Activated T-helper 2 cell treated with anti-CD3 and anti-CD28 coated beads, Interferon-gamma antibody, Interleukin-2, Interleukin-4, amounts not matched to agents 10 μg/mL and 5 μg/mL and 100 μg/mL, durations not matched to agents 14 hours and 24 hours and 36 hours (primary cell): ENCODE results near the gene B3GAT1. TPM values are rescaled to one million over a fixed set of nuclear protein-coding genes. Genes with fewer than 3 reads are reported as not detected.

Experiments used
- DNase-seq: peaks from one replicate; pipeline ENCODE4 v3.0.0; 2021; ENCODE audit warnings: low spot score
- H3K27ac Mint-ChIP-seq: one replicate; pipeline ENCODE4 v1.8.0; 2021; ENCODE audit warnings: mixed read lengths
- H3K27me3 Mint-ChIP-seq: one replicate; pipeline ENCODE4 v1.8.0; 2021; ENCODE audit warnings: low read depth, mixed read lengths
- H3K36me3 Mint-ChIP-seq: one replicate; pipeline ENCODE4 v1.8.0; 2021; ENCODE audit warnings: low read depth, mixed read lengths
- H3K4me1 Mint-ChIP-seq: one replicate; pipeline ENCODE4 v1.8.0; 2021; ENCODE audit warnings: low read depth, mixed read lengths
- H3K4me3 Mint-ChIP-seq: one replicate; pipeline ENCODE4 v1.8.0; 2021; ENCODE audit warnings: low read depth, mild to moderate bottlenecking, moderate library complexity, mixed read lengths
- H3K9me3 Mint-ChIP-seq: one replicate; pipeline ENCODE4 v1.8.0; 2021; ENCODE audit warnings: mixed read lengths
- intact Hi-C: fragments of 100-400 bp; cut with micrococcal nuclease; formaldehyde crosslinking; loops from one replicate; pipeline ENCODE4 v1.15.1; 2023
- total RNA-seq: library from RNA; stranded (reverse); gene quantifications from 2 replicates; pipeline ENCODE4 v1.2.3, GENCODE V29; 2022

B3GAT1 gene
- total RNA-seq, 1 donor from 2014 or later: 0.27 TPM

DNA sequence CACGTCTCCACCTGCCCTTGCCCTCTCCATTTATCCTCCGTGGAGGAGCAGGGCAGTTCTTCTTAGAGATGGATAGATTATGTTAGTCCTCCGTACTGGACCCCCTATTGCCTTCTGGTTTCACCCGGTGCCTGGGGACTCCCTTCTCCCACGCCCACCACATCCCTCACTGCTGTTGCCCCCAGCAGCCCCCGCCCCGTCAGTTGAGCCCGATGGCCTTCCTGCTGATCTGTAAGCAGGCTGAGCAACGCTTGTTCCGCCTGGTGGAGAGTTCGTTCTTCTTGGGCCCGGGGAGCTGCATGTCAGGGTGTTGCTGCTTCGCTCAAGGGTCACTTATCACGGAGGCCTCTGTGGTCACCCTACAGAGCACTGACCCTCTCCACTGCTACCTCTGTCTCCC lies 34.2 kb downstream of the B3GAT1 start:
- Mint-ChIP-seq H3K27me3 (no peaks in the 10 kb centered on the region), H3K9me3 (no peaks in the 10 kb centered on the region), H3K27ac (no peak overlapping the region), H3K4me1 (no peaks in the 10 kb centered on the region), H3K4me3 (no peak overlapping the region), H3K36me3 (no peaks in the 10 kb centered on the region)
- DNase-seq: no peak
- intact Hi-C loops: no loop called here

DNA sequence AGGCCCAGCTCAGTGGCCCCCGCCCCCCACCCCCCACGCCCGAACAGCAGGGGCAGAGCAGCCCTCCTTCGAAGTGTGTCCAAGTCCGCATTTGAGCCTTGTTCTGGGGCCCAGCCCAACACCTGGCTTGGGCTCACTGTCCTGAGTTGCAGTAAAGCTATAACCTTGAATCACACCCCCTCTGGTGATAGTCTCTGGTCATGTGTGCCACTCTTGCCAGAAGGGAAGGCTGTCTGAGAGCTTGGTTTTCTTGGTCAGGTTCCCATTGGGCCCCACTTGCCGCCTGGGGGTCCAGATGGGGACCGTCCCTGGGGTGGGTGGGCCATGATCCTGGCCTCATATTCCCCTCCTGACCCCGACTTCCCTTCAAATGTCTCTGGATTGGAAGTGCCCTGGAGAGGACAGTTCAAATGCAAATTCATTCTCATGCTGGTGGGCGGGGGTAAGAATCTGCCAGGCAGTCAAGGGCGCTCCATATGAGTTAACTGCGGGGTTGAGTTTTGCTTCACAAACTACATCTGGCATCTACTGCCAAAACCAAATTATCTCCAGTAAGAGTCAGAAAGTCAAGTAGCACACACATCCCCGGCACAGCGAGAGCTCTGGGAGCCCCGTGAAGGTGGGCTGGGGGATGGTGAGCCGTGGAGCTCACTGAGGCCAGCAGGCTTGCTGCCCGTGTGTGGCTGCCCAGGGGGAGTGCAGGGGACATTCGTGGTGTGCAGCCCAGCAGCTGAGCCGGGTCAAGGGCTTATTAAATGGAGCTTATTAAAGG lies 35.7 kb downstream of the B3GAT1 start:
- H3K4me3 Mint-ChIP-seq: no peak overlapping the region
- no peaks in the 10 kb centered on the region for H3K36me3 Mint-ChIP-seq
- H3K27me3 Mint-ChIP-seq: no peaks in the 10 kb centered on the region
- DNase-seq: no peak
- no peaks in the 10 kb centered on the region for H3K9me3 Mint-ChIP-seq
- no peak overlapping the region for H3K27ac Mint-ChIP-seq
- intact Hi-C loops: no loop called here
- H3K4me1 Mint-ChIP-seq: no peaks in the 10 kb centered on the region

GRCh38 chr11:134374891-134375550 lies 37.0 kb downstream of the B3GAT1 start:
- Mint-ChIP-seq H3K4me3 (no peak overlapping the region), H3K36me3 (no peaks in the 10 kb centered on the region), H3K27ac (no peak overlapping the region), H3K9me3 (no peaks in the 10 kb centered on the region), H3K4me1 (no peaks in the 10 kb centered on the region), H3K27me3 (no peaks in the 10 kb centered on the region)
- intact Hi-C loops: no loop called here
- no peak for DNase-seq

- no peak overlapping the region for H3K27ac Mint-ChIP-seq
- DNase-seq: no peak
- H3K9me3 Mint-ChIP-seq: no peaks in the 10 kb centered on the region
- H3K36me3 Mint-ChIP-seq: no peaks in the 10 kb centered on the region
- H3K27me3 Mint-ChIP-seq: no peaks in the 10 kb centered on the region
- no peak overlapping the region for H3K4me3 Mint-ChIP-seq
- intact Hi-C loops: no loop called here
- no peaks in the 10 kb centered on the region for H3K4me1 Mint-ChIP-seq
These were observed 37.9 kb downstream of the B3GAT1 start for GRCh38 chr11:134374171-134374570.

DNA sequence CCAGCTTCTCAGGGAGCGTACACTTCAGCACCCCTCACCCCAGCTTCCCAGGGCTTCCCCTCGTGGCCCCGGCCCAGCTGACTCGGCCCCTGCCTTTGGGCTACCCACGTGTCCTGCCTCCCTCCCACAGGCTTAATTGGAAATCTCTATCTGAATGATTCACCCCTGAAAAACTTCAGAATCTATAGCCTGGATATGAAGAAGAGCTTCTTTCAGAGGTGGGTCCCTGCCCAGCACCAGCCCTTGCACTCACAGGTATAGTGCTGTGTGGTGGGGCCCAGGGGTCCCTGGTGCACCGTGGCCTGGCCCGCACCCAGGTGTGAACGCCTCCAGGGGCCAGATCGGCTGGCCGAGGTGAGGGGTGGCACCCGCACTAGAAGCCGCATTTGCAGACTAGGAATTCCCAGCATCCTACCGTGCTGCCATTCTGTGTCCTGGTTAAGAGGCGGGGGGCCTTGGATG lies 38.4 kb downstream of the B3GAT1 start:
- no peaks in the 10 kb centered on the region for H3K27me3 Mint-ChIP-seq
- H3K27ac Mint-ChIP-seq: no peak overlapping the region
- H3K4me1 Mint-ChIP-seq: no peaks in the 10 kb centered on the region
- DNase-seq: no peak
- no peaks in the 10 kb centered on the region for H3K36me3 Mint-ChIP-seq
- intact Hi-C loops: no loop called here
- no peaks in the 10 kb centered on the region for H3K9me3 Mint-ChIP-seq
- H3K4me3 Mint-ChIP-seq: no peak overlapping the region

DNA sequence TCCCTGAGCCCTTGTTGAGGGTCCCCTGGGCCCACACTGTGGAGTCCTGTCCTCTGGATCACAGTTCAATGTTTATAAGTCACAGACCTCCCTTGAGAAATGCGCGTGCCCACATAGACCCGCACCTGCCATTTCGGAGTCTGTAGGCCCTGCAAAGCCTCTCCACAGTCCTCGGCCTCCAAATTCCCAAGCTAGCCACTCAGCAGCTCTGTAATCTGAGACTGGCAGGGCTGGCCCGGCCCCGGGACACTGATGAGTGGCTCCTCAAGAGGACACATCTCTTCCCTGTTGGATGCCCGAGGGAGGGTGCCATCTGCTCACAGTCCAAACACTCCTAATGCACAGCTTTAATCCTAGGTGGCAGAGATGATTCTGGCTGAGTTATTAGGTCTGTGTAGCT lies 39.1 kb downstream of the B3GAT1 start:
- Mint-ChIP-seq H3K36me3 (no peaks in the 10 kb centered on the region), H3K27ac (no peak overlapping the region), H3K4me1 (no peaks in the 10 kb centered on the region), H3K4me3 (no peak overlapping the region), H3K9me3 (no peaks in the 10 kb centered on the region), H3K27me3 (no peaks in the 10 kb centered on the region)
- intact Hi-C loops: no loop called here
- DNase-seq: no peak

- Mint-ChIP-seq H3K27ac (no peak overlapping the region), H3K36me3 (no peaks in the 10 kb centered on the region), H3K9me3 (no peaks in the 10 kb centered on the region), H3K4me3 (no peak overlapping the region), H3K27me3 (no peaks in the 10 kb centered on the region), H3K4me1 (no peaks in the 10 kb centered on the region)
- DNase-seq: no peak
- intact Hi-C loops: no loop called here
These were observed 39.5 kb downstream of the B3GAT1 start for GRCh38 chr11:134372536-134372935.

DNA sequence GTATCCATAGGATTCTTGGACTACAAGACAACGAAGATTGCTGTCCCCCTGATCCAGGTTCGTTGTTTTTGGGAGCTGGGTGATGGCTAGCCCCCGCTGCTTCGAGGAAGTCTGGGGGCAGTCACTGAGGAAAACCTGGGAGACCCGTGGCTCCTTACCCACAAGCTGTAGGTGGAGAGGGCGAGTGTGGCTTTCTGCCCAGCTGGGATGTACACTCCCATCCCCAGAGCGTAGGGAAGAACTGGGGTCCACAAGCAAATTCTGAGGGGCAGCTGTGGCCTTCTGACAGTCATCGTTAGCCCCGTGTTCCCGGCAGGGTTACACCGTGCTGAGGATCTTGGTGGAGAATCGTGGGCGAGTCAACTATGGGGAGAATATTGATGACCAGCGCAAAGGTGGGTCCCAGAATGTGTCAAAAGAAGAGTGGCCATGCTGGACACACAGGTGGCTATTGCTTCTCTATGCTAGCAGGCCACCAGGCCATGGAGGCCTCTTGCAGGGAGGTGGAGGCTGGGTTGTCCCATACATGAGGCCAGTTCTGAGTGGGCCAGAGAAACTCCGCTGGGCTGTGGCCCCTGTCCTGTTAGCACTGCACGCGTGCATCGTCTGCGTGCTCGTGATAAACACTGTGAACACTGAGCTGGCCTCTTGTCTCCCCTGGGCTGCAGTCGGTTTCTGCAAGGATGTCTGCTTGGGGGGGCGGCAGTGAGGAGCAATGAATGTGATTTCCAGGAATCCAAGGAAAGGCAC lies 40.4 kb downstream of the B3GAT1 start:
- Mint-ChIP-seq H3K4me3 (no peak overlapping the region), H3K27ac (no peak overlapping the region)

DNA sequence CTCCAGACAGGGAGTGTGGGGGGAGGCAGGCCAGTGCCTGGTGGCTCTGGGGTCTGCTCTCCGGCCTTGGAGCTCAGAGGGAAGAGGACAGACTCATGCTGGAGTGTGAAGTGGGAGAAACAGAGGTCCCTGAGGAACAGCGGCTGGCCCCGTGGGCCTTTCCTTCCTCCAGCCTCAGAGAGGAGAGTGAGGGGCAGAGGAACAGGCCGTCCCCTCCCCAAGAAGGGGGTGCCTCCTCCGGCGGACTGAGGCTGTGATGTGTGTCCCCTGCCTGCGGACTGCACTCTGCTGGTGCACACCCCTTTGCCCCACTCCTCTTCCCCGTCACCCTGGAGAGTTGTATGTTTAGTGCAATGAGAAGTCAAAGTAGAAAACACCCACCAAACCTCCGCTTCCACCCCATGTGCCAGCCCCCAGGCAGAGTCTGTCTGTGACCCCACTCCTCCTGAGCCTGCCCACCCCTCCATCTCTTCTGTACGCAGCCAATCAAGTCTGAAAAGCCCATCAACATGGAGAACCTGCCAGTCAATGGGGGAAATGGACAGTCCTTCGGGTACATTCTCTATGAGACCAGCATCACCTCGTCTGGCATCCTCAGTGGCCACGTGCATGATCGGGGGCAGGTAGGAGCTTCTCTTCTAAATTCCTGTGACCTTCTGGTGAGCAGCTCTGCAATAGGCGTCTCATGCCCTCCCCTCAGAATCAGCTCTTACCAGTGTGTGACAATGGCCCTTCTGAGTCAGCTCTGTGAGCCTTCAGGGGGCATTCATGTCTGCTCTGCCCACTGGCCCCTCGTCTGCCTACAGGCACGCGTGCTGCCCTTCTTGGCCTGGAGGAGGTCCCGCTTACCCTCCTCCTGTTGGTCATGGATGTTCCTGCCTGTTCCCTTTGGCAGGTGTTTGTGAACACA lies 41.3 kb downstream of the B3GAT1 start:
- Mint-ChIP-seq H3K27me3 (no peaks in the 10 kb centered on the region), H3K4me3 (no peak overlapping the region), H3K9me3 (no peaks in the 10 kb centered on the region), H3K27ac (no peak overlapping the region), H3K36me3 (no peaks in the 10 kb centered on the region), H3K4me1 (no peaks in the 10 kb centered on the region)
- intact Hi-C loops: no loop called here
- DNase-seq: no peak

More for the DNA sequence above, 40.4 kb downstream of the B3GAT1 start:
- Mint-ChIP-seq H3K36me3 (no peaks in the 10 kb centered on the region), H3K4me1 (no peaks in the 10 kb centered on the region), H3K9me3 (no peaks in the 10 kb centered on the region), H3K27me3 (no peaks in the 10 kb centered on the region)
- intact Hi-C loops: no loop called here
- DNase-seq: no peak

DNA sequence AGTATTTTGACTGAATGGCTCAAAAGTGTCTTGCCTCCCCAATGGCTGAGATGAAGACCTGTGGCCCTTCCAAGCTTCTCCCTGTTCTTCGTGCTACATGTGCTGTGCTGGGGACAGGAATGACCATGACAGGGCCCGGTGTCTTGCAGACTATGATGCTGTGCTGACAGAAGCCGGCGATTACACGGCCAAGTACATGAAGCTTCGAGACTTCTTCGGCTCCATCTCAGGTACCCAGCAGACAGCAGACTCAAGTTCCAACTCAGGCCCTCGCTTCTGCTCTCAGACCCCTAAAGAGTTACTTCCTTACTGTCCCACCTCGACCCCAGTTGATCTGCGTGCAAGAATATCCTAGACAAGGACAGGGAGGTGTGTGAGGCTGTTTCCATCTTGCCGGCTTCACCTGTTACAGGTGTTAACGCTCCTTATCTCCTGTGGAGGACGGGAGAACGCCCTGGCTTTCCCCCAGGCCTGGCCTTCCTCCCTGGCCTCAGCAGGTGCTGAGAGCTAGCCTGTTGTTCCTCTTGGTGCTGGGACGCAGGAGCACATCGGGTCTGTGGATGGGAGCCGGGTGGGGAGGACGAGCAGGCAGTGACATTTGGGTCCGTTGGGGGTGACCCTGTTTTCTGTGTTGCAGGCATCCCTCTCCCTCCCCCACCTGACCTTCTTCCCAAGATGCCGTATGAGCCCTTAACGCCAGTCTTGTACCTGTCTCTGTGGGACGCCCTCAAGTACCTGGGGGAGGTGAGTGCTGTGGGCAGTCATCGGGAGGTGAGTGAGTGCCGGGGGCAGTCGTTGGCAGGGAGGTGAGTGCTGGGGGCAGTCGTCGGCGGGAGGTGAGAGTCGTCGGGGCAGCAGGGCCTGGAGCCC lies 42.2 kb downstream of the B3GAT1 start:
- Mint-ChIP-seq H3K27ac (no peak overlapping the region), H3K9me3 (no peaks in the 10 kb centered on the region), H3K36me3 (no peaks in the 10 kb centered on the region), H3K4me1 (no peaks in the 10 kb centered on the region), H3K4me3 (no peak overlapping the region), H3K27me3 (no peaks in the 10 kb centered on the region)
- intact Hi-C loops: no loop called here
- DNase-seq: no peak

DNA sequence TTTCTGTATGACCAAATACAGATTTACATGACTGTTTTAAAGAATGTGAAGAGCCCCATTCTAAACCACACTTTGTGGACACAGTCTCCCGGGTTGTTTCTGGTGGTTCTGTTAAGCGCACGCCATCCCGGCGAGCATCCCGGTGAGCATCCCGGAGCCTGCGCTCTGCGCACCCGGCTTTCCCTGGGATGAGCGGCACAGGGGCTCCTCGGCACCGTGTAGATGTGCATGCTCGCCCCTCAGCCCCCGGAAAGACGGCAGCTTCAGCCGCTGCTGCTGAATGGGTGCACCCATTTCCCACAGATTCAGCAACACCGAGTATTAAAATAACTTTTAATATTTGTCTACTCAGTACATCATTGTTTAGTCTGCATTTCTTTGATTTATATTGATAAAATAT lies 44.3 kb downstream of the B3GAT1 start:
- no peaks in the 10 kb centered on the region for H3K27me3 Mint-ChIP-seq
- no peak overlapping the region for H3K27ac Mint-ChIP-seq
- H3K36me3 Mint-ChIP-seq: no peaks in the 10 kb centered on the region
- H3K9me3 Mint-ChIP-seq: no peaks in the 10 kb centered on the region
- intact Hi-C loops: no loop called here
- H3K4me3 Mint-ChIP-seq: no peak overlapping the region
- no peak for DNase-seq
- no peaks in the 10 kb centered on the region for H3K4me1 Mint-ChIP-seq

GRCh38 chr11:134366254-134366653 lies 45.8 kb downstream of the B3GAT1 start:
- Mint-ChIP-seq H3K27ac (no peak overlapping the region), H3K9me3 (no peaks in the 10 kb centered on the region), H3K4me3 (no peak overlapping the region), H3K4me1 (peaks cover 6% of the 10 kb centered on the region), H3K27me3 (peaks cover 3% of the 10 kb centered on the region), H3K36me3 (no peaks in the 10 kb centered on the region)
- DNase-seq: no peak
- intact Hi-C loops: no loop called here
